VCaP (cell line): Measurements from ENCODE around the gene PRAF2.

Experiments
- H3K27ac ChIP-seq: fragments of 450-650 bp; 2 replicates; pipeline ENCODE4 v1.5.1; 2017
- TF ChIP-seq, protein P1 (sequence below): fragments of 450-650 bp; conservative IDR thresholded peaks from 2 replicates; pipeline ENCODE4 v1.5.1; 2017; ENCODE audit warnings: mild to moderate bottlenecking, moderate library complexity

Gene PRAF2

DNA sequence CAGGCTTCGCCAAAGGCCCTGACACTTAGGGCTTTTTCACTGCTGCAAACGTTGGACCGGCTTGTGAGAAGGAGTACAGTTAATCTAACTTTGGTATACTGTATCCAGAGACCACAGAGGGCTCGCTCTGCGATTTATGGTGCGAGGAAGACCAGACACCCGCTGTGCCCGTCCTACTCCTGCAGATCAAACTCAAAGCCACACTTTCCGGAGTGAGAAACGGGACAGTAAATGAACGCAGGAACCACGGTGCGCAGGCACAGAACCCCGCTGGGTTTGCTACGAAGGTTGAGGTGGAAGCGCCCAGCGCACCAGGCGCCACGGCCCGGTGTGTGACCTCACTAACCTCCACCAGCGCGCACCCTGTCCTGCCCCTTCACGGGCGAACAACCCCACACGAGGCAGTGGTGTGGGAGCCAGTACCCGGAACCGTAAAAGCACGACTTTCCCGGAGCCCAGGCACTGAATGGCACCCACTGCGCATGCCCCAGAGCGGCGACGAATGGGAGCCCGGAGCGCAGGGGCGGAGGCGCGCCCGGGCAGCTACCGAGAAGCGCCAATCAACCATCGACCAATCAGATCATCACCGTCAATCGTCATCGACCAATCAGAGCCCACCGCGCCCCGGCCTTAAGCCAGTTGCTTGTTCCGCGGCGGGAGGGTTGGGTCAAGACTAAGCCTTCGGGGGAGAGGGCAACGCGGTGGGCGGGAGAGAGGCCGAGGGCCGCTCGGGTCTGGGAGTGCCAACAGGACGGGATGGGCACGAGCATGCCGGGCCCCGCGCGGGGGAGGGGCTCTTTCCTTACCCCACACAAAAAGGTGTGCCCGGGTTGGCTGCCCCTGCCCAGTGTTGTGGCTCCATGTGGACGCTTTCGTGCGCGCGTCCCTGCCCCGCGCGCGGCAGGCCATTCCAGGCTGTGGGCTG lies 27.2 kb upstream of the PRAF2 start:
- TF ChIP-seq, protein P1, sequence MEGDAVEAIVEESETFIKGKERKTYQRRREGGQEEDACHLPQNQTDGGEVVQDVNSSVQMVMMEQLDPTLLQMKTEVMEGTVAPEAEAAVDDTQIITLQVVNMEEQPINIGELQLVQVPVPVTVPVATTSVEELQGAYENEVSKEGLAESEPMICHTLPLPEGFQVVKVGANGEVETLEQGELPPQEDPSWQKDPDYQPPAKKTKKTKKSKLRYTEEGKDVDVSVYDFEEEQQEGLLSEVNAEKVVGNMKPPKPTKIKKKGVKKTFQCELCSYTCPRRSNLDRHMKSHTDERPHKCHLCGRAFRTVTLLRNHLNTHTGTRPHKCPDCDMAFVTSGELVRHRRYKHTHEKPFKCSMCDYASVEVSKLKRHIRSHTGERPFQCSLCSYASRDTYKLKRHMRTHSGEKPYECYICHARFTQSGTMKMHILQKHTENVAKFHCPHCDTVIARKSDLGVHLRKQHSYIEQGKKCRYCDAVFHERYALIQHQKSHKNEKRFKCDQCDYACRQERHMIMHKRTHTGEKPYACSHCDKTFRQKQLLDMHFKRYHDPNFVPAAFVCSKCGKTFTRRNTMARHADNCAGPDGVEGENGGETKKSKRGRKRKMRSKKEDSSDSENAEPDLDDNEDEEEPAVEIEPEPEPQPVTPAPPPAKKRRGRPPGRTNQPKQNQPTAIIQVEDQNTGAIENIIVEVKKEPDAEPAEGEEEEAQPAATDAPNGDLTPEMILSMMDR, result no peak
- H3K27ac ChIP-seq, result peak overlapping the region; percentile 63

- TF ChIP-seq, protein P1, result no peak
- no peak overlapping the region for H3K27ac ChIP-seq
These were observed 22.6 kb upstream of the PRAF2 start for GRCh38 chrX:49096419-49096818.

GRCh38 chrX:49089553-49089952 lies 15.8 kb upstream of the PRAF2 start:
- TF ChIP-seq, protein P1, result no peak

GRCh38 chrX:49082271-49082871 lies 8.6 kb upstream of the PRAF2 start:
- no peak overlapping the region for H3K27ac ChIP-seq
- TF ChIP-seq, protein P1, result no peak

More at GRCh38 chrX:49089553-49089952, 15.8 kb upstream of the PRAF2 start:
- H3K27ac ChIP-seq, result no peak overlapping the region

GRCh38 chrX:49079489-49080428 lies 6.0 kb upstream of the PRAF2 start, which contains the start of gene WDR45:
Gene WDR45 (minus strand): TSS chrX:49079887. CDS start chrX:49078095, 1,792 bp downstream.
- TF ChIP-seq, protein P1, result no peak
- peak within 1 kb of the TSS; percentile 39 for H3K27ac ChIP-seq

- H3K27ac ChIP-seq, result no peak overlapping the region
- TF ChIP-seq, protein P1, result no peak
These were observed 4.1 kb upstream of the PRAF2 start for GRCh38 chrX:49077941-49078340.
